ENCODE data around the gene DCUN1D4.
"Not testable (repeated sequence)": the region's sequence is repeated elsewhere in the genome, so short reads cannot be mapped to it uniquely, and the experiment has no call there.

The DCUN1D4 gene

GRCh38 chr4:51930557-51930956 lies 87.6 kb downstream of the DCUN1D4 start:
- WGBS, 2 experiments (ENCODE audit: insufficient coverage in 2 of 2) = 100% methylated on average over 1 of the region's 1 CpG; no CpG with 5 or more reads in 1 of the 2 experiments
- Histone ChIP-seq H3K9me3 (ENCODE audit: control insufficient read depth, low read length) (no peaks in the 10 kb centered on the region), H3K4me3 (ENCODE audit: extremely low read depth, insufficient read depth, low read length, poor library complexity, severe bottlenecking) (no peak overlapping the region), H3K36me3 (ENCODE audit: control insufficient read depth, insufficient read depth, low read length) (no peaks in the 10 kb centered on the region), H3K27ac (ENCODE audit: low read depth, low read length, severe bottlenecking) (no peak overlapping the region), H3K4me1 (ENCODE audit: control insufficient read depth, insufficient read depth, low read length, poor library complexity, severe bottlenecking) (no peaks in the 10 kb centered on the region)

GRCh38 chr4:51931461-51931860 lies 88.5 kb downstream of the DCUN1D4 start:
- Histone ChIP-seq H3K4me3 (ENCODE audit: extremely low read depth, insufficient read depth, low read length, poor library complexity, severe bottlenecking) (no peak overlapping the region), H3K4me1 (ENCODE audit: control insufficient read depth, insufficient read depth, low read length, poor library complexity, severe bottlenecking) (no peaks in the 10 kb centered on the region), H3K36me3 (ENCODE audit: control insufficient read depth, insufficient read depth, low read length) (no peaks in the 10 kb centered on the region), H3K9me3 (ENCODE audit: control insufficient read depth, low read length) (no peaks in the 10 kb centered on the region), H3K27ac (ENCODE audit: low read depth, low read length, severe bottlenecking) (no peak overlapping the region)

- H3K27ac ChIP-seq (ENCODE audit: low read depth, low read length, severe bottlenecking) = no peak overlapping the region
- H3K4me1 ChIP-seq (ENCODE audit: control insufficient read depth, insufficient read depth, low read length, poor library complexity, severe bottlenecking) = no peaks in the 10 kb centered on the region
- WGBS, 2 experiments (ENCODE audit: insufficient coverage in 2 of 2) = 70 to 75% methylated on average over 1 to 2 of the region's 2 CpGs
- H3K4me3 ChIP-seq (ENCODE audit: extremely low read depth, insufficient read depth, low read length, poor library complexity, severe bottlenecking) = no peak overlapping the region
- H3K36me3 ChIP-seq (ENCODE audit: control insufficient read depth, insufficient read depth, low read length) = no peaks in the 10 kb centered on the region
- no peaks in the 10 kb centered on the region for H3K9me3 ChIP-seq (ENCODE audit: control insufficient read depth, low read length)
Observed at GRCh38 chr4:51932261-51932660, 89.3 kb downstream of the DCUN1D4 start.

- H3K9me3 ChIP-seq (ENCODE audit: control insufficient read depth, low read length) = no peaks in the 10 kb centered on the region
- 71% methylated on average over 1 of the region's 3 CpGs; no CpG with 5 or more reads in 1 of the 2 experiments for WGBS, 2 experiments (ENCODE audit: insufficient coverage in 2 of 2)
- H3K4me3 ChIP-seq (ENCODE audit: extremely low read depth, insufficient read depth, low read length, poor library complexity, severe bottlenecking) = no peak overlapping the region
- no peaks in the 10 kb centered on the region for H3K36me3 ChIP-seq (ENCODE audit: control insufficient read depth, insufficient read depth, low read length)
- no peaks in the 10 kb centered on the region for H3K4me1 ChIP-seq (ENCODE audit: control insufficient read depth, insufficient read depth, low read length, poor library complexity, severe bottlenecking)
- no peak overlapping the region for H3K27ac ChIP-seq (ENCODE audit: low read depth, low read length, severe bottlenecking)
Observed at GRCh38 chr4:51932684-51933083, 89.7 kb downstream of the DCUN1D4 start.

- peaks cover 19% of the 10 kb centered on the region for H3K4me1 ChIP-seq (ENCODE audit: control insufficient read depth, insufficient read depth, low read length, poor library complexity, severe bottlenecking)
- H3K9me3 ChIP-seq (ENCODE audit: control insufficient read depth, low read length); H3K4me3 ChIP-seq (ENCODE audit: extremely low read depth, insufficient read depth, low read length, poor library complexity, severe bottlenecking); H3K36me3 ChIP-seq (ENCODE audit: control insufficient read depth, insufficient read depth, low read length); H3K27ac ChIP-seq (ENCODE audit: low read depth, low read length, severe bottlenecking): not testable (repeated sequence)
- WGBS, 2 experiments (ENCODE audit: insufficient coverage in 2 of 2) = 75 to 76% methylated on average over 13 of the region's 13 CpGs
Observed at GRCh38 chr4:51940460-51940859, 97.5 kb downstream of the DCUN1D4 start.

GRCh38 chr4:51942108-51942832 lies 99.3 kb downstream of the DCUN1D4 start:
- H3K4me1 ChIP-seq (ENCODE audit: control insufficient read depth, insufficient read depth, low read length, poor library complexity, severe bottlenecking) = peaks cover 19% of the 10 kb centered on the region
- H3K36me3 ChIP-seq (ENCODE audit: control insufficient read depth, insufficient read depth, low read length) = no peaks in the 10 kb centered on the region
- H3K4me3 ChIP-seq (ENCODE audit: extremely low read depth, insufficient read depth, low read length, poor library complexity, severe bottlenecking) = no peak overlapping the region
- WGBS, 2 experiments (ENCODE audit: insufficient coverage in 2 of 2) = 88 to 90% methylated on average over 4 to 6 of the region's 6 CpGs
- no peak overlapping the region for H3K27ac ChIP-seq (ENCODE audit: low read depth, low read length, severe bottlenecking)
- H3K9me3 ChIP-seq (ENCODE audit: control insufficient read depth, low read length) = no peaks in the 10 kb centered on the region

- Histone ChIP-seq H3K9me3 (ENCODE audit: control insufficient read depth, low read length) (no peaks in the 10 kb centered on the region), H3K27ac (ENCODE audit: low read depth, low read length, severe bottlenecking) (no peak overlapping the region), H3K4me3 (ENCODE audit: extremely low read depth, insufficient read depth, low read length, poor library complexity, severe bottlenecking) (no peak overlapping the region), H3K4me1 (ENCODE audit: control insufficient read depth, insufficient read depth, low read length, poor library complexity, severe bottlenecking) (peaks cover 19% of the 10 kb centered on the region), H3K36me3 (ENCODE audit: control insufficient read depth, insufficient read depth, low read length) (no peaks in the 10 kb centered on the region)
- WGBS, 2 experiments (ENCODE audit: insufficient coverage in 2 of 2) = 80% methylated on average over 1 of the region's 2 CpGs; no CpG with 5 or more reads in 1 of the 2 experiments
Observed at GRCh38 chr4:51942833-51943215, 99.9 kb downstream of the DCUN1D4 start.

GRCh38 chr4:51943221-51943620 lies 100.3 kb downstream of the DCUN1D4 start:
- 100% methylated on average over 1 to 2 of the region's 6 CpGs for WGBS, 2 experiments (ENCODE audit: insufficient coverage in 2 of 2)
- no peak overlapping the region for H3K27ac ChIP-seq (ENCODE audit: low read depth, low read length, severe bottlenecking)
- H3K4me3 ChIP-seq (ENCODE audit: extremely low read depth, insufficient read depth, low read length, poor library complexity, severe bottlenecking) = no peak overlapping the region
- H3K4me1 ChIP-seq (ENCODE audit: control insufficient read depth, insufficient read depth, low read length, poor library complexity, severe bottlenecking) = peaks cover 19% of the 10 kb centered on the region
- no peaks in the 10 kb centered on the region for H3K9me3 ChIP-seq (ENCODE audit: control insufficient read depth, low read length)
- H3K36me3 ChIP-seq (ENCODE audit: control insufficient read depth, insufficient read depth, low read length) = no peaks in the 10 kb centered on the region

GRCh38 chr4:51958199-51958968 lies 115.4 kb downstream of the DCUN1D4 start:
- no peaks in the 10 kb centered on the region for H3K36me3 ChIP-seq (ENCODE audit: control insufficient read depth, insufficient read depth, low read length)
- 60 to 100% methylated on average over 1 of the region's 2 CpGs for WGBS, 2 experiments (ENCODE audit: insufficient coverage in 2 of 2)
- no peak overlapping the region for H3K4me3 ChIP-seq (ENCODE audit: extremely low read depth, insufficient read depth, low read length, poor library complexity, severe bottlenecking)
- H3K4me1 ChIP-seq (ENCODE audit: control insufficient read depth, insufficient read depth, low read length, poor library complexity, severe bottlenecking) = no peaks in the 10 kb centered on the region
- no peaks in the 10 kb centered on the region for H3K9me3 ChIP-seq (ENCODE audit: control insufficient read depth, low read length)
- no peak overlapping the region for H3K27ac ChIP-seq (ENCODE audit: low read depth, low read length, severe bottlenecking)

- H3K27ac ChIP-seq (ENCODE audit: low read depth, low read length, severe bottlenecking) = no peak overlapping the region
- no peak overlapping the region for H3K4me3 ChIP-seq (ENCODE audit: extremely low read depth, insufficient read depth, low read length, poor library complexity, severe bottlenecking)
- WGBS, 2 experiments (ENCODE audit: insufficient coverage in 2 of 2) = 80 to 91% methylated on average over 4 of the region's 4 CpGs
- H3K4me1 ChIP-seq (ENCODE audit: control insufficient read depth, insufficient read depth, low read length, poor library complexity, severe bottlenecking) = no peaks in the 10 kb centered on the region
- no peaks in the 10 kb centered on the region for H3K36me3 ChIP-seq (ENCODE audit: control insufficient read depth, insufficient read depth, low read length)
- H3K9me3 ChIP-seq (ENCODE audit: control insufficient read depth, low read length) = no peaks in the 10 kb centered on the region
Observed at GRCh38 chr4:51960486-51960885, 117.5 kb downstream of the DCUN1D4 start.

Measured in mesodermal cell (in vitro differentiated cells).